ENCODE results near the gene VASH2.
A peak's percentile ranks its signal among the peaks of the same experiment; 100 is the strongest.

DNA sequence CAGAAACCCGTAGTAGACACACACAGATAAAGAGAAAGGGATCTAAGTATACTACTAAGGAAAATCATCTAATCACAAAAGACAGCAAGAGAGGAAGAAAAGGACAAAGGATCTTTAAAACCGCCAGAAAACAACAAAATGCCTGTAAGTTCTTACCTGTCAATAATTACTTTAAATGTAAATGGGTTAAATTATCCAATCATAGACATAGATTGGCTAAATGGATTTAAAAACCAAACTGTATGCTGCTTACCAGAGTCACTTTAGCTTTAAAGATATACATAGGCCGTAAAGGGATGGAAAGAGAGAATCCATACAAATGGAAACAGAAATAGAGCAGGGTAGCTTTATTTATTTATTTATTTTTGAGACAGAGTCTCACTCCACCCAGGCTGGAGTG is 48.3 kb upstream of the VASH2 start:
- TF ChIP-seq, protein P1, sequence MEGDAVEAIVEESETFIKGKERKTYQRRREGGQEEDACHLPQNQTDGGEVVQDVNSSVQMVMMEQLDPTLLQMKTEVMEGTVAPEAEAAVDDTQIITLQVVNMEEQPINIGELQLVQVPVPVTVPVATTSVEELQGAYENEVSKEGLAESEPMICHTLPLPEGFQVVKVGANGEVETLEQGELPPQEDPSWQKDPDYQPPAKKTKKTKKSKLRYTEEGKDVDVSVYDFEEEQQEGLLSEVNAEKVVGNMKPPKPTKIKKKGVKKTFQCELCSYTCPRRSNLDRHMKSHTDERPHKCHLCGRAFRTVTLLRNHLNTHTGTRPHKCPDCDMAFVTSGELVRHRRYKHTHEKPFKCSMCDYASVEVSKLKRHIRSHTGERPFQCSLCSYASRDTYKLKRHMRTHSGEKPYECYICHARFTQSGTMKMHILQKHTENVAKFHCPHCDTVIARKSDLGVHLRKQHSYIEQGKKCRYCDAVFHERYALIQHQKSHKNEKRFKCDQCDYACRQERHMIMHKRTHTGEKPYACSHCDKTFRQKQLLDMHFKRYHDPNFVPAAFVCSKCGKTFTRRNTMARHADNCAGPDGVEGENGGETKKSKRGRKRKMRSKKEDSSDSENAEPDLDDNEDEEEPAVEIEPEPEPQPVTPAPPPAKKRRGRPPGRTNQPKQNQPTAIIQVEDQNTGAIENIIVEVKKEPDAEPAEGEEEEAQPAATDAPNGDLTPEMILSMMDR (conservative IDR thresholded peaks at IDR 0.05; ENCODE audit: low read depth in 2 of 2): no peak
- no peak for TF ChIP-seq EZH2 (IDR thresholded peaks at IDR 0.05; ENCODE audit: low read depth, unreplicated experiment)
- TF ChIP-seq ZNF331 (CRISPR knock-in tag; IDR thresholded peaks at IDR 0.05; ENCODE audit: low read depth): peak; percentile 4; the same call in 1 of the 2 replicates
- TF ChIP-seq POLR2AphosphoS5 (IDR thresholded peaks at IDR 0.05; ENCODE audit: low read depth): no peak
- no peak for TF ChIP-seq EZH2phosphoT487 (IDR thresholded peaks at IDR 0.05; ENCODE audit: unreplicated experiment)
- TF ChIP-seq JUNB (IDR thresholded peaks at IDR 0.05; ENCODE audit: unreplicated experiment): no peak
- TF ChIP-seq ZNF114 (CRISPR knock-in tag; IDR thresholded peaks at IDR 0.05): no peak
- no peak for TF ChIP-seq STAT1 (IDR thresholded peaks at IDR 0.05; ENCODE audit: unreplicated experiment)
